Gastroesophageal sphincter (tissue), 4 donors: ENCODE data around the gene MRGPRG. TPM values are rescaled to one million over a fixed set of nuclear protein-coding genes. Genes with fewer than 3 reads are reported as not detected.

Source experiments
- ATAC-seq: fragments of 150-250 bp; one replicate; pipeline ENCODE4 v1.9.1; 2016; ENCODE audit warnings: mild to moderate bottlenecking, moderate library complexity
- H3K27ac ChIP-seq, 4 donors: fragments of 200-600 bp; sonication (generic) in 3 of 4; 1 replicate in 3 of 4; 2 replicates in 1 of 4; pipeline ENCODE4 v1.5.1; 2016 to 2019
- H3K27me3 ChIP-seq: fragments of 200-600 bp; sonication (generic); one replicate; pipeline ENCODE4 v1.5.1; 2019
- H3K36me3 ChIP-seq, 2 donors: fragments of 200-600 bp; sonication (generic); one replicate each; pipeline ENCODE4 v1.5.1; 2019; ENCODE audit warnings: control low read depth in 1 of 2
- H3K4me1 ChIP-seq, 3 donors: fragments of 200-600 bp; sonication (generic); 1 replicate in 2 of 3; 2 replicates in 1 of 3; pipeline ENCODE4 v1.5.1; 2016 to 2019; ENCODE audit warnings: control low read depth in 2 of 3
- H3K4me3 ChIP-seq, 2 donors: fragments of 200-600 bp; sonication (generic); one replicate each; pipeline ENCODE4 v1.5.1; 2019; ENCODE audit warnings: mild to moderate bottlenecking in 1 of 2, moderate library complexity in 1 of 2
- H3K9me3 ChIP-seq, 3 donors: fragments of 200-600 bp; sonication (generic); one replicate each; pipeline ENCODE4 v1.5.1; 2017 to 2019; ENCODE audit warnings: control low read depth in 2 of 3
- EP300 ChIP-seq: sonication (generic); formaldehyde crosslinking; IDR thresholded peaks from one replicate; pipeline ENCODE4 v1.6.1; 2017; ENCODE audit warnings: antibody characterized with exemption, mild to moderate bottlenecking
- POLR2A ChIP-seq, 2 donors: fragments of 450-650 bp; IDR thresholded peaks; one replicate each; pipeline ENCODE4 v1.6.1; 2017; ENCODE audit warnings: antibody characterized with exemption in 2 of 2, mild to moderate bottlenecking in 2 of 2, moderate library complexity in 1 of 2
- POLR2AphosphoS5 ChIP-seq: sonication (generic); formaldehyde crosslinking; IDR thresholded peaks from one replicate; pipeline ENCODE4 v1.6.1; 2017; ENCODE audit warnings: antibody characterized with exemption
- WGBS, 2 donors: methylation state at CpG; one replicate each; pipeline ENCODE4 v1.1.5; 2018; ENCODE audit warnings: low coverage in 1 of 2; 5-methylcytosine and 5-hydroxymethylcytosine counted together
- total RNA-seq, 4 donors: library from RNA; depleted of rRNA; stranded (reverse); fragments of >200 nt; gene quantifications; one replicate each; pipeline ENCODE4 v1.1.0, GENCODE V29; 2016
- TF ChIP-seq, protein P1 (sequence below), 4 experiments: fragments of 200-600 bp in 2 of 4; fragments of 450-650 bp in 2 of 4; sonication (generic) in 1 of 4; IDR thresholded peaks; one replicate each; pipeline ENCODE4 v1.5.1; 2017 to 2019; ENCODE audit warnings: antibody characterized with exemption in 4 of 4, mild to moderate bottlenecking in 2 of 4, moderate library complexity in 2 of 4

The MRGPRG gene
- total RNA-seq, 4 donors from 2014 or later: not detected

DNA sequence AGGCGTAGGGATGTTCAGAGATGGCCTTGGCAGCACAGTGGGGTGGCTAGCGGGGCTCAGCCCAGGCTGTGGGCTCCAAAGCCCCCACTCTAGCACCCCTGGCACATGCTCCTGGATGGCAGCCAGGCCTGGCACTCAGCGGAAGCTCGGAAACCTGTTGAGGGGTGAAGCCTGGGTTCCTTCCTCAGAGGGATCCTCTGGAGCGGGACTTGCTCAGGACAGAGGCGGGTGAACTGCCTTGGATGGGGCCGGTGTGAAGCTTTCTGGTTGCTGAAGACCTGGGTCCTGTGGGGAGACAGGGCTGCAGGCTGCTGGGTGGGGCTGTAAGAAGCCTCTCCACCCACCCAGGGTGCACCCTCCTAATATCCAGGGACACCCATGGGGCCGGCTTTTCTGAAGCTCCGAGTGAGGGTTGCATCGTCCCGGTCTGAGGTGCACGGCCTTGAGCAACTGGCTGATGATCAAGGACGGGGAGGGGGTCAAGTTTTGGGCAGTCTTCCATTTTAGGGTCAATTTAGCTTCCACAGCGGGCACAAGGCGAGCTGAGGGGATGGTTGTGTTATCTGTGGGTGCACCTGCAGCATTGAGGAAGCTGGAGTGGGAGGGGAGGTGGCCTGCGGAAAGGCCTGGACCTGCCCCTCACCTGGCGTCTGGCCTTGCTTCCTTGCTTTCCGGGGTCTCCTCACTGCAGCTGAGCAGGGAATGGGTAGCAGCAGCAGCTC, 8.4 kb upstream of the MRGPRG start:
- H3K36me3 ChIP-seq: no peaks in the 10 kb centered on the region
- ATAC-seq: no peak
- H3K4me3 ChIP-seq: no peak overlapping the region
- H3K9me3 ChIP-seq: no peaks in the 10 kb centered on the region
- peaks cover 75% of the 10 kb centered on the region for H3K27me3 ChIP-seq
- 89 to 100% methylated on average over 1 to 5 of the region's 18 CpGs for WGBS, 2 donors
- H3K27ac ChIP-seq: no peak overlapping the region
- peaks cover 0 to 4% (median 0%) of the 10 kb centered on the region in 3 donors for H3K4me1 ChIP-seq
- TF ChIP-seq EP300 (no peak), POLR2AphosphoS5 (no peak)

DNA sequence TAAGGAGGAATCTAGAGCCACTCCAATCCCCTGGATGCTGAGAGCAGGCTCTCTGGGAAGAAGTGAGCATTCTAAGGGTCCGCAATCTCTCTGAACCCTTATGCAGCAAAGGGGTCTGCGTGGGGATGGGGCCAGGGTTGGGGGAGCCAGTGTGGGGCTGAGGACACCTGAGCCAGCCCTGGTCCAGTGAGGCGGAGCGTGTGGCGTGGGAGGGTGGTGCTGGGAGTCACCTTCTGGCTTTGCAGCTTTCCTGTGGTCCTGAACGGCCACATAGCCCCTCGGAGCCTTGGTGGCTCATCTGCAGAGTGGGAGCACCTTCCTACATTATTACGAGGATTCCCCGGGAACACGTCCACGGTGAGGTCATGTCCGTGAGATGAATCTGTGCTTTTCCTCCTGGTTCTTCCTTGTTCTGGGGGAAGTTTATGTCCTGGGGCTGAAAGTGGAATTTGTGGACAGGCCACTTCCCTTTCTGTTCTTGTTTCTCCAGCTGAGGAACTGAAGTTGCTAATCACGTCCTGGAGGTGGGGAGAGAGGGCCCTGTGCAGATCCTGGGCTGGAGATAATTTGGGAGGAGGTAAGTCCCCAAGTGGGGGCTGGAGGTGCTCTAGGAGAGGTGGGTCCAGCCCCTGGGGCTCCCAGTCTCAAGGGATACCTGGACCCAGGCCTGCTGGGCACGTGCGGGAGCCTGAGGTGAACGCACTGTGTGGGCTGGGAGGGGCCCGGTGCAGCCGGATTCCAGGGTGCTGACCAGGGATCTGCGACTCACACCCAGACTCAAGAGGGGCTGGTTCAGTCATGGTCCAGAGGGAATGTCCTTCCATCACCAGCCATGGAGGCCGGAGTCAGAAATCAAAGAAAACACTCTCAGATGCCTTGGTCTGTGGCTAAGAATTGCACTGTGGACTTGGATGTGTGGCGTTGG, 7.5 kb upstream of the MRGPRG start:
- 72 to 100% methylated on average over 1 to 7 of the region's 21 CpGs for WGBS, 2 donors
- TF ChIP-seq, protein P1, sequence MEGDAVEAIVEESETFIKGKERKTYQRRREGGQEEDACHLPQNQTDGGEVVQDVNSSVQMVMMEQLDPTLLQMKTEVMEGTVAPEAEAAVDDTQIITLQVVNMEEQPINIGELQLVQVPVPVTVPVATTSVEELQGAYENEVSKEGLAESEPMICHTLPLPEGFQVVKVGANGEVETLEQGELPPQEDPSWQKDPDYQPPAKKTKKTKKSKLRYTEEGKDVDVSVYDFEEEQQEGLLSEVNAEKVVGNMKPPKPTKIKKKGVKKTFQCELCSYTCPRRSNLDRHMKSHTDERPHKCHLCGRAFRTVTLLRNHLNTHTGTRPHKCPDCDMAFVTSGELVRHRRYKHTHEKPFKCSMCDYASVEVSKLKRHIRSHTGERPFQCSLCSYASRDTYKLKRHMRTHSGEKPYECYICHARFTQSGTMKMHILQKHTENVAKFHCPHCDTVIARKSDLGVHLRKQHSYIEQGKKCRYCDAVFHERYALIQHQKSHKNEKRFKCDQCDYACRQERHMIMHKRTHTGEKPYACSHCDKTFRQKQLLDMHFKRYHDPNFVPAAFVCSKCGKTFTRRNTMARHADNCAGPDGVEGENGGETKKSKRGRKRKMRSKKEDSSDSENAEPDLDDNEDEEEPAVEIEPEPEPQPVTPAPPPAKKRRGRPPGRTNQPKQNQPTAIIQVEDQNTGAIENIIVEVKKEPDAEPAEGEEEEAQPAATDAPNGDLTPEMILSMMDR (IDR thresholded peaks at IDR 0.05): no peak
- H3K36me3 ChIP-seq: no peaks in the 10 kb centered on the region
- H3K27me3 ChIP-seq: peaks cover 75% of the 10 kb centered on the region
- no peaks in the 10 kb centered on the region for H3K4me1 ChIP-seq
- H3K4me3 ChIP-seq: no peak overlapping the region
- no peak overlapping the region for H3K27ac ChIP-seq
- no peak for ATAC-seq
- no peaks in the 10 kb centered on the region for H3K9me3 ChIP-seq

DNA sequence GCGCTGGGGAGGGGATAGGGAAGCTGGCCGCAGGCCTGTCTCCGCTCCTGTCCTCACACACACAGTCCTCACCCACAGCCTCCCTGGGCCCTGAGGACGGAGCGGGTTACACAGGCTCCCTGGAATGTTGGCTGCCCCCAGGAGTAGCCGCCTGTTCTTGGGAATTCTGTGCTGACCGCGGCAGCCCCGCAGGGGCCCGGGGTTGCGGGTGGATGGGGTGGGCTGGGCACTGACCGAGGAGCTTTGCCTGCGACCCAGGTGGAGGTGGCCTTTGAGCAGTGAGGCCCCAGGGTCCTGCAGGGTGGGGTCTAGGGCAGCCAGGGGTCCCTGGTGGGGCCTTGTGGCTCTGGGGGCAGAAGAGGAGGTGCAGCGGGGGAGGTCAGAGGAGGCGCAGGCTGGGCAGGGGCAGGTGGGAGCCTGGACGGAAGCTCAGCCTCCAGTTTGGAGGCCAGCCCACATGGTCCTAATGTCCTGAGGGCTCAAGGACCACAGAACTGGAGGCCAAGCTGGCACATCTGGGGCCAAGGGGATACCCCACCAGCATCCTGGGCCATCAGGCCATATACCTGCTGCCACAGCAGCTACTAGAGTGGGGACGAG, 6.6 kb upstream of the MRGPRG start:
- no peak overlapping the region for H3K27ac ChIP-seq
- H3K4me1 ChIP-seq: peaks cover 0 to 6% (median 0%) of the 10 kb centered on the region in 3 donors
- H3K4me3 ChIP-seq: no peak overlapping the region
- no peaks in the 10 kb centered on the region for H3K9me3 ChIP-seq
- peaks cover 75% of the 10 kb centered on the region for H3K27me3 ChIP-seq
- ATAC-seq: no peak
- 49% methylated on average over 2 of the region's 17 CpGs; no CpG with 5 or more reads in 1 of the 2 donors for WGBS, 2 donors
- no peaks in the 10 kb centered on the region for H3K36me3 ChIP-seq
- no peak for TF ChIP-seq EP300

DNA sequence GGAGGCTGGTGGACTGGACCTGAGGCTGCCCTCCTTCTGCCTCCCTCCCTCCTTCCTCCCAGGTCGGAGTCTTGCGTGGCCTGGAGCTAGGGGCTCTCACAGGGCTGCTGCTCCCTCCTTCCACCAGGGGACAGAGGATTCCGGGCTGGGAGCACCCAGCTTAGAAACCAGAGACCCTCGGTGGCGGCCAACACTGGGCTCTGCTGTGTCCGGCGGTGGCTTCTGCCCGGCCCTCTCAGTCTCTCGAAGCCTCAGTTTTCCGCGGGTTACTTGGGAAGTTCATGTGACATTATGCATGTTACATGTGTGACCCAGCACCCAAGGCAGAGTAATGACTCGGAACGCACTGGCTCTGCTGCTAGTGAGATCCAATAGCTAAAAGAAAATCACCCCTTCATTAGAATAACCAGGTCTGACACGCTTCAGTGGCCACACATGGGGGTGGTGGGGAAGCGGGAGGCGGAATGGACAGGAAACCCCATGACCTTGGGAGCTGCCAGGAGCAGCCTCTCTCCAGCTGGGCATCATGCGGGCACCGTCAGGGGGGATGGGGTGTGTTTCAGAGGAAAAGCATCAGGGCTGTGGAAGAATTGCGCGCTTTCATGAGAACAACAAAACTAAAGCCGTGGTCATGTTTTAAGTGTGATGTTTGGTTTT, 5.9 kb upstream of the MRGPRG start:
- 75 to 82% methylated on average over 3 to 12 of the region's 21 CpGs for WGBS, 2 donors
- no peak for ATAC-seq
- no peaks in the 10 kb centered on the region for H3K9me3 ChIP-seq

DNA sequence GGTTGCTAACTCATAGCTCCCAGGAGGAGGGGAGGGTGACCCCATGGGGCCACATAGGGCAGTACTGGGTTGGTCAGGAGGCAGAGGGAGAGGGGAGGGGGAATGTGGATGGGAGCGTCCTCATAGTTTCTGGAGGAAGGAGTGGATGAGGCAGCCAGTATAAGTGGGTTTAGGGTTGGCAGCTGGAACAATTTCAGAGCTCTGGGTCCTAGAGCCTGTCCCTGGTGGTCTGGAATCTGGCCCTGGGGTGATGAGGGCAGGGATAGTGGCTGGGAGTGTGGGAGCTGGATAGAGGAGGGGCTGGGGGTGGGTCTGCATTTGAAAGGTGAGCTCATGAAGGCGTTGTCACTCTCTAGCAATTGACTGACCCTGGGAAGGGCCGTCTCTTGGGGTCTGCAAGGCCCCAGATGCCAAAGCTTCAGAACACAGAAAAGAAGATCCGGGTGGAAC, 5.3 kb upstream of the MRGPRG start:
- Histone ChIP-seq H3K4me1 (peaks cover 0 to 6% (median 0%) of the 10 kb centered on the region in 3 donors), H3K4me3 (no peak overlapping the region), H3K27ac (no peak overlapping the region), H3K36me3 (no peaks in the 10 kb centered on the region), H3K9me3 (no peaks in the 10 kb centered on the region), H3K27me3 (peaks cover 76% of the 10 kb centered on the region)
- TF ChIP-seq EP300: no peak
- TF ChIP-seq, protein P1 (IDR thresholded peaks at IDR 0.05): no peak
- no peak for TF ChIP-seq POLR2AphosphoS5
- no peak for TF ChIP-seq POLR2A (IDR thresholded peaks at IDR 0.05)
- ATAC-seq: no peak
- WGBS, 2 donors: 47 to 57% methylated on average over 1 to 2 of the region's 4 CpGs

More for the DNA sequence above, 5.9 kb upstream of the MRGPRG start:
- H3K4me3 ChIP-seq: no peak overlapping the region
- H3K4me1 ChIP-seq: peaks cover 0 to 6% (median 0%) of the 10 kb centered on the region in 3 donors
- TF ChIP-seq POLR2A (IDR thresholded peaks at IDR 0.05) (no peak), EP300 (no peak), POLR2AphosphoS5 (no peak)
- TF ChIP-seq, protein P1 (IDR thresholded peaks at IDR 0.05): no peak
- H3K27me3 ChIP-seq: peaks cover 75% of the 10 kb centered on the region
- no peak overlapping the region for H3K27ac ChIP-seq
- H3K36me3 ChIP-seq: no peaks in the 10 kb centered on the region
